OCI-LY1 (cell line): Measurements from ENCODE around the gene AR.
"Not testable (repeated sequence)": the region's sequence is repeated elsewhere in the genome, so short reads cannot be mapped to it uniquely, and the experiment has no call there.

Source experiments
- H2AFZ ChIP-seq: fragments of 200-600 bp; sonication (generic), shearing (Covaris generic); 2 replicates; pipeline ENCODE4 v1.6.0; 2014; ENCODE audit warnings: antibody characterized with exemption, mild to moderate bottlenecking, low read length
- H3F3A ChIP-seq: fragments of 200-600 bp; sonication (generic), shearing (Covaris generic); 2 replicates; pipeline ENCODE4 v1.6.0; 2014; ENCODE audit warnings: mild to moderate bottlenecking, antibody characterized with exemption, low read length, moderate library complexity; ENCODE audit not compliant: insufficient read depth
- H3K27ac ChIP-seq: fragments of 200-600 bp; sonication (generic); 2 replicates; pipeline ENCODE4 v1.5.1; 2014; ENCODE audit warnings: low read length, mixed run types, mild to moderate bottlenecking, low read depth; ENCODE audit not compliant: poor library complexity, severe bottlenecking
- H3K27me3 ChIP-seq: fragments of 200-600 bp; sonication (generic); 2 replicates; pipeline ENCODE4 v1.6.0; 2014; ENCODE audit warnings: antibody characterized with exemption, mild to moderate bottlenecking, low read length, moderate library complexity; ENCODE audit not compliant: insufficient read depth
- H3K36me3 ChIP-seq: fragments of 200-600 bp; sonication (generic); 2 replicates; pipeline ENCODE4 v1.6.1; 2014; ENCODE audit warnings: mild to moderate bottlenecking, antibody characterized with exemption, low read length, moderate library complexity, mixed read lengths; ENCODE audit not compliant: insufficient read depth
- H3K4me1 ChIP-seq: fragments of 200-600 bp; sonication (generic); 2 replicates; pipeline ENCODE4 v1.5.1; 2014; ENCODE audit warnings: mild to moderate bottlenecking, low read length, moderate library complexity; ENCODE audit not compliant: insufficient read depth, severe bottlenecking
- H3K4me2 ChIP-seq: fragments of 200-600 bp; sonication (generic), shearing (Covaris generic); 2 replicates; pipeline ENCODE4 v1.6.1; 2014; ENCODE audit warnings: low read length
- H3K4me3 ChIP-seq: fragments of 200-600 bp; sonication (generic); 2 replicates; pipeline ENCODE4 v1.5.1; 2014; ENCODE audit warnings: low read length, low read depth, mild to moderate bottlenecking, mixed read lengths; ENCODE audit not compliant: poor library complexity, severe bottlenecking
- H3K79me2 ChIP-seq: fragments of 200-600 bp; shearing (Covaris generic); 2 replicates; pipeline ENCODE4 v1.6.1; 2016; ENCODE audit warnings: mixed run types, low read length, mixed read lengths; ENCODE audit not compliant: insufficient read depth
- H3K9ac ChIP-seq: fragments of 200-600 bp; sonication (generic), shearing (Covaris generic); 2 replicates; pipeline ENCODE4 v1.6.1; 2014; ENCODE audit warnings: mild to moderate bottlenecking, low read length, mixed read lengths
- H3K9me2 ChIP-seq: fragments of 200-600 bp; sonication (generic), shearing (Covaris generic); 2 replicates; pipeline ENCODE4 v1.6.1; 2014; ENCODE audit warnings: low read depth, mild to moderate bottlenecking, low read length, mixed read lengths
- H3K9me3 ChIP-seq: fragments of 200-600 bp; shearing (Covaris generic); 2 replicates; pipeline ENCODE4 v1.6.1; 2014; ENCODE audit warnings: low read length, mixed read lengths
- H4K20me1 ChIP-seq: fragments of 200-600 bp; sonication (generic), shearing (Covaris generic); 2 replicates; pipeline ENCODE4 v1.6.0; 2016; ENCODE audit warnings: mild to moderate bottlenecking, low read length; ENCODE audit not compliant: insufficient read depth
- EZH2 ChIP-seq: fragments of 200-600 bp; sonication (generic), shearing (Covaris generic); IDR thresholded peaks from 2 replicates; pipeline ENCODE4 v1.8.0; 2017; ENCODE audit warnings: borderline replicate concordance, mixed run types, mild to moderate bottlenecking, antibody characterized with exemption, low read length, moderate library complexity, mixed read lengths
- TF ChIP-seq, protein P1 (sequence below): fragments of 200-600 bp; sonication (generic), shearing (Covaris generic); IDR thresholded peaks from 2 replicates; pipeline ENCODE4 v1.5.1; 2017; ENCODE audit warnings: mild to moderate bottlenecking, antibody characterized with exemption, low read length, moderate library complexity, mixed read lengths

AR gene

GRCh38 chrX:67636532-67636931 lies 92.7 kb downstream of the AR start:
- no peak overlapping the region for H2AFZ ChIP-seq
- no peaks in the 10 kb centered on the region for H3K27me3 ChIP-seq
- H3K4me2 ChIP-seq: no peak overlapping the region
- TF ChIP-seq, protein P1, sequence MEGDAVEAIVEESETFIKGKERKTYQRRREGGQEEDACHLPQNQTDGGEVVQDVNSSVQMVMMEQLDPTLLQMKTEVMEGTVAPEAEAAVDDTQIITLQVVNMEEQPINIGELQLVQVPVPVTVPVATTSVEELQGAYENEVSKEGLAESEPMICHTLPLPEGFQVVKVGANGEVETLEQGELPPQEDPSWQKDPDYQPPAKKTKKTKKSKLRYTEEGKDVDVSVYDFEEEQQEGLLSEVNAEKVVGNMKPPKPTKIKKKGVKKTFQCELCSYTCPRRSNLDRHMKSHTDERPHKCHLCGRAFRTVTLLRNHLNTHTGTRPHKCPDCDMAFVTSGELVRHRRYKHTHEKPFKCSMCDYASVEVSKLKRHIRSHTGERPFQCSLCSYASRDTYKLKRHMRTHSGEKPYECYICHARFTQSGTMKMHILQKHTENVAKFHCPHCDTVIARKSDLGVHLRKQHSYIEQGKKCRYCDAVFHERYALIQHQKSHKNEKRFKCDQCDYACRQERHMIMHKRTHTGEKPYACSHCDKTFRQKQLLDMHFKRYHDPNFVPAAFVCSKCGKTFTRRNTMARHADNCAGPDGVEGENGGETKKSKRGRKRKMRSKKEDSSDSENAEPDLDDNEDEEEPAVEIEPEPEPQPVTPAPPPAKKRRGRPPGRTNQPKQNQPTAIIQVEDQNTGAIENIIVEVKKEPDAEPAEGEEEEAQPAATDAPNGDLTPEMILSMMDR: no peak
- no peak for TF ChIP-seq EZH2
- no peaks in the 10 kb centered on the region for H3F3A ChIP-seq
- no peaks in the 10 kb centered on the region for H4K20me1 ChIP-seq
- no peaks in the 10 kb centered on the region for H3K36me3 ChIP-seq
- no peaks in the 10 kb centered on the region for H3K9me3 ChIP-seq
- no peaks in the 10 kb centered on the region for H3K4me1 ChIP-seq
- H3K9me2 ChIP-seq: no peaks in the 10 kb centered on the region
- no peak overlapping the region for H3K27ac ChIP-seq
- no peak overlapping the region for H3K9ac ChIP-seq
- no peak overlapping the region for H3K4me3 ChIP-seq
- H3K79me2 ChIP-seq: no peaks in the 10 kb centered on the region

- not testable (repeated sequence) for H3K4me3 ChIP-seq, H4K20me1 ChIP-seq, H3K4me1 ChIP-seq, H3K9ac ChIP-seq, H2AFZ ChIP-seq, H3K4me2 ChIP-seq, H3K36me3 ChIP-seq, H3K27ac ChIP-seq, H3K9me2 ChIP-seq, H3F3A ChIP-seq, H3K27me3 ChIP-seq, H3K9me3 ChIP-seq, H3K79me2 ChIP-seq
These were observed 93.5 kb downstream of the AR start for GRCh38 chrX:67637293-67637692.

GRCh38 chrX:67648361-67648760 lies 104.5 kb downstream of the AR start:
- no peak overlapping the region for H3K4me2 ChIP-seq
- TF ChIP-seq EZH2: no peak
- TF ChIP-seq, protein P1: no peak
- H3K4me3 ChIP-seq: no peak overlapping the region
- H3F3A ChIP-seq: no peaks in the 10 kb centered on the region
- H3K79me2 ChIP-seq: no peaks in the 10 kb centered on the region
- H4K20me1 ChIP-seq: no peaks in the 10 kb centered on the region
- H2AFZ ChIP-seq: no peak overlapping the region
- no peak overlapping the region for H3K9ac ChIP-seq
- H3K27me3 ChIP-seq: no peaks in the 10 kb centered on the region
- no peaks in the 10 kb centered on the region for H3K4me1 ChIP-seq
- H3K36me3 ChIP-seq: no peaks in the 10 kb centered on the region
- H3K9me3 ChIP-seq: no peaks in the 10 kb centered on the region
- no peak overlapping the region for H3K27ac ChIP-seq
- no peaks in the 10 kb centered on the region for H3K9me2 ChIP-seq

DNA sequence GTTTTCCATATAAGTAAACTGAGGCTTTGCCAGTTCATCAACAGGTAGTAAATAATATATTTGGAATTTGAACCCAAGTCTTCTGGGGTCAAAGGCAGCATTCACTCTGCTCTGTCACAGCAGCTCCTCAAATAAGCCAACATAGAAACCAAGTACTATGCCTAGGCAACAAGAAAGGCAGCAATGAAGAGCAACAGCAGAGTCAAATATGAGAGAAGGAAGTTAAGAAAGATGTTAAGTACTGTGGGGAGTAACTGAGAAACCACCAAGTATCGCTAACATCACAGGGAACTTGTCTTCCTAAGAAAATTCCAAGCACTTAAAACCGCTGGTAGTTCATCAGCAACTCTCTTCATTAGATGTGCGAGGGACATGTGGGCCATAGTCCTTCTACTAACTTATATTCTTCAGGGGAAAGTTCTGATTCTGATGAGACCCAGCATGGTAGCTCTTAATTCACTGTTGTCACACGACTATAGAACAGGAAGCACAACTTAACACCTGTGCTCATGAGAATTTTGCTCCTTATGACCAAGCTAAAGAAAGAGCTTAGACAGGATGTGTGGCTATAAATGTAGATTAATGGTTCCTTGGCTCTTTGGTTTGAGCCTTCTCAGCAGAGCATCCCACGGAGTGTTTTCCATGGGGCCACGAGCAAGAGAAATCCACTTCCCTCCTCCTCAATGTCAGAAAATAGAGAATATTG lies 107.8 kb downstream of the AR start:
- no peaks in the 10 kb centered on the region for H3K9me3 ChIP-seq
- no peak overlapping the region for H3K9ac ChIP-seq
- no peaks in the 10 kb centered on the region for H3K4me1 ChIP-seq
- no peak overlapping the region for H3K4me2 ChIP-seq
- no peak overlapping the region for H2AFZ ChIP-seq
- no peaks in the 10 kb centered on the region for H3F3A ChIP-seq
- H3K27ac ChIP-seq: no peak overlapping the region
- H3K36me3 ChIP-seq: no peaks in the 10 kb centered on the region
- no peaks in the 10 kb centered on the region for H3K79me2 ChIP-seq
- H3K9me2 ChIP-seq: no peaks in the 10 kb centered on the region
- H3K4me3 ChIP-seq: no peak overlapping the region
- no peaks in the 10 kb centered on the region for H3K27me3 ChIP-seq
- TF ChIP-seq EZH2: no peak
- TF ChIP-seq, protein P1: no peak
- no peaks in the 10 kb centered on the region for H4K20me1 ChIP-seq
